Chondrocyte (in vitro differentiated cells): ENCODE data around the gene DRAP1. TPM values are rescaled to one million over a fixed set of nuclear protein-coding genes. Genes with fewer than 3 reads are reported as not detected.

ENCODE experiments used
- DNase-seq: peaks from one replicate; pipeline ENCODE4 v3.0.0; 2021; ENCODE audit warnings: mixed read lengths, low spot score
- H3K27ac Mint-ChIP-seq: one replicate; pipeline ENCODE4 v1.8.0; 2021; ENCODE audit warnings: mild to moderate bottlenecking, moderate library complexity, mixed read lengths; ENCODE audit not compliant: unreplicated experiment
- H3K27me3 Mint-ChIP-seq: 2 replicates; pipeline ENCODE4 v1.8.0; 2021; ENCODE audit warnings: low read depth, mixed read lengths
- H3K36me3 Mint-ChIP-seq: 2 replicates; pipeline ENCODE4 v1.8.0; 2021; ENCODE audit warnings: low read depth, mixed read lengths
- H3K4me1 Mint-ChIP-seq: 2 replicates; pipeline ENCODE4 v1.8.0; 2021; ENCODE audit warnings: low read depth, mild to moderate bottlenecking, mixed read lengths
- H3K4me3 Mint-ChIP-seq: one replicate; pipeline ENCODE4 v1.8.0; 2021; ENCODE audit warnings: mild to moderate bottlenecking, moderate library complexity, mixed read lengths; ENCODE audit not compliant: unreplicated experiment
- H3K9me3 Mint-ChIP-seq: 2 replicates; pipeline ENCODE4 v1.8.0; 2021; ENCODE audit warnings: low read depth, mixed read lengths
- total RNA-seq: library from RNA; stranded (reverse); gene quantifications from 3 replicates; pipeline ENCODE4 v1.2.1, GENCODE V29; 2021
- TF ChIP-seq, protein P1 (sequence below): fragments of 200-600 bp; sonication (generic); IDR thresholded peaks from 2 replicates; pipeline ENCODE4 v1.5.0; 2021; ENCODE audit warnings: antibody characterized with exemption, mild to moderate bottlenecking, moderate library complexity

The DRAP1 gene
- total RNA-seq, 1 donor from 2014 or later = 111 TPM

DNA sequence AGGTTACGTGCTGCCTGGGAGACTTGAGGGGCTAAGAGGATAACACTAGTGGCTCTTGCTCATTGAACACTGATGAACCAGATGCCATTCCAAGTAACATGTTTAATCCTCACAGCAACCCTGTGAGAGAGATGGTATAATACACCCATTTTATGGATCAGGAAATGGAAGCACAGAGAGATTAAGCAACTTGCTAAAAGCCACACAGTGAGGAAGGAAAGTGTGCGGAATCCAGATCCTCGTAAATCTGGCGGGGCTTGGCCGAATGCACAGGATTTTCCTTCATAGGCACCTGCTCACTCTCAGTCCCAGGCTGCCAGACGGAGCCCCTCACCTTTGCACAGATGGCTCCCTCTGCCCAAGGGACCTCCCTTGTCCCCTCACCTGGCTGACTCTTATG, 11.3 kb upstream of the DRAP1 start:
- DNase-seq = no peak
- no peak overlapping the region for H3K4me3 Mint-ChIP-seq
- H3K9me3 Mint-ChIP-seq = no peaks in the 10 kb centered on the region
- H3K36me3 Mint-ChIP-seq = no peaks in the 10 kb centered on the region
- TF ChIP-seq, protein P1, sequence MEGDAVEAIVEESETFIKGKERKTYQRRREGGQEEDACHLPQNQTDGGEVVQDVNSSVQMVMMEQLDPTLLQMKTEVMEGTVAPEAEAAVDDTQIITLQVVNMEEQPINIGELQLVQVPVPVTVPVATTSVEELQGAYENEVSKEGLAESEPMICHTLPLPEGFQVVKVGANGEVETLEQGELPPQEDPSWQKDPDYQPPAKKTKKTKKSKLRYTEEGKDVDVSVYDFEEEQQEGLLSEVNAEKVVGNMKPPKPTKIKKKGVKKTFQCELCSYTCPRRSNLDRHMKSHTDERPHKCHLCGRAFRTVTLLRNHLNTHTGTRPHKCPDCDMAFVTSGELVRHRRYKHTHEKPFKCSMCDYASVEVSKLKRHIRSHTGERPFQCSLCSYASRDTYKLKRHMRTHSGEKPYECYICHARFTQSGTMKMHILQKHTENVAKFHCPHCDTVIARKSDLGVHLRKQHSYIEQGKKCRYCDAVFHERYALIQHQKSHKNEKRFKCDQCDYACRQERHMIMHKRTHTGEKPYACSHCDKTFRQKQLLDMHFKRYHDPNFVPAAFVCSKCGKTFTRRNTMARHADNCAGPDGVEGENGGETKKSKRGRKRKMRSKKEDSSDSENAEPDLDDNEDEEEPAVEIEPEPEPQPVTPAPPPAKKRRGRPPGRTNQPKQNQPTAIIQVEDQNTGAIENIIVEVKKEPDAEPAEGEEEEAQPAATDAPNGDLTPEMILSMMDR = no peak
- H3K27me3 Mint-ChIP-seq = no peaks in the 10 kb centered on the region
- peaks cover 33% of the 10 kb centered on the region for H3K4me1 Mint-ChIP-seq
- no peak overlapping the region for H3K27ac Mint-ChIP-seq

DNA sequence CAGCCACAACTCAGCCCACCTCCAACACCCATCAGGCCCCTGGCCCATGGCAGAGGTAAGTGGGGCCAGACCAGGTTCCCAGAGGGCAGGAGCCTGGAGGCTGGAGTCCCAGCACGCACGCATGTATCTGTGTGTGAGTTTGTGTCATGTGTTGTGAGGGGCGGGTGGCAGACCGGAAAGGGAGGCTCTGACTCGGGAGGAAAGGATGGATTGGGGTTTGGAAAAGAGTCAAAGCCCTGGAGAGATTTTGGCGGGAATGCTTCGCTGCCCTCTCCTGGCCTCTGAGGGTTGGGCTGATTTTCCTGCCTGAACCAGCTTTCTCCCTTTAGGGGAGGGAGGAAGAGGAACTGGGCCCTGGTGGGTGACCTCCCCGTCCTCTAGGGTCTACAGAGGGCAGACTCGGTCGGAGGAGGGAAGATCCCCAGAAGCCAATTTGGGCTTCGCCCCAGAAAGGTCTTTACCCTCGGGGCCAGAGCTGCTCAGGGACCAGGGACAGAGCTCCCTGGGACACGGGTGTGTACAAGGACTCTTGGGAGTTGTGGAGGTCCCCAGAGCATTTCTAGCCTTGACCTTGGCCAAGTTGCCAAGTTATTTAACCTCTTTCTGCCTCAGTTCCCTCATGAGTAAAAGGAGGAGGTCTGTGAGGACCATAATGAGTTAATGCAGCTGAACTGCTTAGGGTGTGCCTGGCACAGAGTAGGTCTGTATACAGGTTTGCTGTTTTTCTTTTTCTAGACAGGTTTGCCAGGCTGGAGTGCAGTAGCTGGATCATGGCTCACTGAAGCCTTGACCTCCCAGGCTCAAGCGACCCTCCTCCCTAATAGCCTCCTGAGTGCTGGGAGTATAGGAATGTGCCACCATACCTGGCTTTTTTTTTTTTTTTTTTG, 7.3 kb upstream of the DRAP1 start:
- TF ChIP-seq, protein P1 = peak; percentile 60
- Mint-ChIP-seq H3K9me3 (no peaks in the 10 kb centered on the region), H3K4me3 (no peak overlapping the region), H3K27ac (peak overlapping the region; percentile 77), H3K27me3 (no peaks in the 10 kb centered on the region), H3K36me3 (peaks cover 1% of the 10 kb centered on the region), H3K4me1 (peaks cover 47% of the 10 kb centered on the region)
- no peak for DNase-seq

DNA sequence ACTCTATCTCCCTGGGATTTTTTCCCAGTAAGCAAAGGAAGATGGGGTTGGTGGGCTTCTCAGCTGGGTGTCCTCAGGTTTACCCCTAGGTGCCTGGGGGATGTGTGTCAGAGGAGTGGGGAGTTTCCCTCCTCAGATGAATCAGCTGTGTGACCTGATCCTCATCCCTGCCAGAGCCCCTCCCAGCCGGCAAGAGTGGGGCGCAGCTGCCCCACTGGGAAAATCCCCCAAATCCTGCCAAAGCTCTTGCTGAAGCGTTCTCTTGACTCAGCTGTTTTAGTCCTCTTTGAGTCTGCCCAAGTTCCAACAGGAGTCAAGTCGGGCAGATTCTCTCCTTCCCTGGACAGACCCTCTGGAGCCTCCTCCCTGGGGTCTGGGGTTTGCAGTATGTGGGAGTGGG, 6.4 kb upstream of the DRAP1 start:
- no peak for DNase-seq
- Mint-ChIP-seq H3K27ac (peak overlapping the region; percentile 59), H3K9me3 (no peaks in the 10 kb centered on the region), H3K4me3 (no peak overlapping the region), H3K36me3 (peaks cover 3% of the 10 kb centered on the region), H3K4me1 (peaks cover 52% of the 10 kb centered on the region), H3K27me3 (no peaks in the 10 kb centered on the region)
- TF ChIP-seq, protein P1 = no peak

DNA sequence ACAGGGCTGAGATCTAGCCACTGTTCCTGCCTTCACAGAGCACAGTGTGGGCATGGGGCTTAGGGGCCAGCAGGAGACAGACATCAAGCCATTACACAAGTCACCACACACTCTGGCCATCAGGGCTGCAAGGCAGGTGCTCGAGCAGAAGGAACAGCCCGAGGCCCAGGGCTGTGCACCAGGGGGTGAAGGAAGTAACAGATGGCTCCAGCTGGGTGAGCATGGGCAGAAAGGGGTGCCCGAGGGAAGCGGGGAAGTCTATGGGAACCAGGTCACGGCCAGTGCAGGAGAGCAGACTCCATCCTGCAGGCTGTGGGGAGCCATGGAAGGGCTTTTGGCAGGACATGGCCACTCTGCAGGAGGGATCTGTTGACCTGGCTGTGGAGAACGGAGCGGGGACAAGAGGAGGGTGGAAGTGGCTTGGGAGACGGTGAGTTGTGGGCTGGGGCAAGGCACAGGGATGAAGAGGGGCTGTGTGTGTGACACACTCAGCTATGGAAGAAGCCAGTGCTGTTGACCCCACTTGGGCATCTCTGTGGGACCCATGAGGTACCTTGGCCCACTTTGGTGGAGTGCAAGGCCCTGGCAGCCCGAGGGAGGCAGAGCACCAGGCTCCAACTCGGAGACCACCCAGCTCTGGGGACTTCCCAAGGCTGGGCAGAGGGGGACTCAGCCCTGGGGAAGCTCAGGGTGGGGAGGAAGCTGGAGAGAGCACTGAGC, 4.0 kb upstream of the DRAP1 start:
- Mint-ChIP-seq H3K27ac (peak overlapping the region; percentile 100), H3K27me3 (no peaks in the 10 kb centered on the region), H3K36me3 (peaks cover 3% of the 10 kb centered on the region), H3K4me3 (peak overlapping the region; percentile 76), H3K4me1 (peaks cover 60% of the 10 kb centered on the region), H3K9me3 (no peaks in the 10 kb centered on the region)
- TF ChIP-seq, protein P1 = no peak
- no peak for DNase-seq

DNA sequence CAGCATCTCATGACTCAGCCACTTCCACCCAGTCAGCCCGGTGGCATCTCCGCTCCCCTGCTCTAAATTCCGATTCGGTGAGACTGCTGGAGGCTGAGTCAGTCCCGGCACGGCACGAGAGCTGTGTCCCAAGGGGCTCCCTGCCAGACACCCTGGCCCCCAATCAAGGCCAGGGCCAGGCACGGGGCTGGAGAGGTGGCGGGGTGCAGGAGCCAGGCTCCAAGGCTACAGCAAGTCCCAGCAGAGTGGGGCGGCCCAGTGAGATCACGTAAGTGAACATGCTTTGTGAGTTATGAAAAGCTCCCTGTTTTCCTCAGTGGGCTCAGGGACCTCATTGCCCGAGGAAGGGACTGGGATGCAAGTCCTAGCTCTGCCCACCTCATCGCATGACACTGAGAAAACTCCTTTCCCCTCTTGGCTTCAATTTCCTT, 3.4 kb upstream of the DRAP1 start:
- Mint-ChIP-seq H3K4me3 (peak overlapping the region; percentile 76), H3K4me1 (peaks cover 66% of the 10 kb centered on the region), H3K9me3 (no peaks in the 10 kb centered on the region), H3K36me3 (peaks cover 3% of the 10 kb centered on the region), H3K27me3 (no peaks in the 10 kb centered on the region), H3K27ac (peak overlapping the region; percentile 100)
- TF ChIP-seq, protein P1 = no peak
- DNase-seq = peak; percentile 98
